Endometrial microvascular endothelial cells (primary cell): ENCODE data around the gene KCNJ14. TPM values are rescaled to one million over a fixed set of nuclear protein-coding genes. Genes with fewer than 3 reads are reported as not detected.

Experiments used
- in situ Hi-C: cut with HindIII; loops from 2 replicates; pipeline ENCODE4 v1.10.0; 2017; ENCODE audit warnings: low sequenced_read_pairs, low pct_unique_long_range_greater_than_20kb; ENCODE audit errors: inconsistent ontology term
- total RNA-seq: library from RNA; depleted of rRNA; stranded (reverse); fragments of >200 nt; gene quantifications from one replicate; pipeline ENCODE4 v1.2.3, GENCODE V29; 2015; ENCODE audit errors: inconsistent ontology term

KCNJ14 gene
- total RNA-seq, 1 donor from 2014 or later = 0.84 TPM

DNA sequence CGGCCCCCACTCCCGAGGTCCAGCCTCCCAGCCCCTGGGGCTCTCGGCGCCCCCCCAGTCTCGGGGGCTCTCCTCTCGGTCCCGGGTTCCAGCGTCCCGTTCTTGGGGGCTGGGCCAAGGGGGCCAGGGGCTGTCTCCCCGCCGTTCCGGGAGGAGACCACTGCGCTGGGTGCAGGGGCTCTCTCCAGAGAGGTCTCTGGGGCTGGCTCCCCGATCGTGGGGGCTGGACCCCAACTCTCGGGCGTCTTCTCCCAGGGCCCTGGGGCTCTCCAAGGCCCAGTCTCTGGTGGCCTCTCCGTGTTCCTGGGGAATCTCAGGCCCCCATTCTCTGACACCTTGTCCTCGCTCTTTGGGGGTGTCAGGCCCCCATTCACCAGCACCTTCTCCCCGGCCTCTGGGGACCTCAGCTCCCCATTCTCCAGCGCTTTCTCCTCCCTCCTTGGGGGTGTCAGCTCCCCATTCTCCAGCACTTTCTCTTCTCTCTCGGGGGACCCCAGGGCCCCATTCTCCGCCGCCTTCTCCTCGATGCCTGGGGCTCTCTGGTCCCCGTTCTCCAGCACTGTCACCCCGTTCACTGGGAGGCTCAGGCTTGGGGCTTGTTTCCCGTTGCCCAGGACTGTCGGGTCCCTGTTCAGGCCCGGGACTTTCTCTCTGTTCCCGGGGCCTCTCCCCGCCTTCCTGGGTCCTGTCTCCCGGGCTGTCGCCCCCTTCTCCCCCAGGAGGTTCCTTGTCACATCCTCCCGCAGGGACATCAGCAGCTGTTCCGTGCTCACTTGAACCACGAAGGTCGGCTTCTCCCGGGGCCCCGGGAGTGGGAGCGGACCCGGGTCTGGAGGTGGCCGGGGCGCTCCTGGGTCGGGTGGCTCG, 42.6 kb downstream of the KCNJ14 start:
- in situ Hi-C loops = no loop called here

DNA sequence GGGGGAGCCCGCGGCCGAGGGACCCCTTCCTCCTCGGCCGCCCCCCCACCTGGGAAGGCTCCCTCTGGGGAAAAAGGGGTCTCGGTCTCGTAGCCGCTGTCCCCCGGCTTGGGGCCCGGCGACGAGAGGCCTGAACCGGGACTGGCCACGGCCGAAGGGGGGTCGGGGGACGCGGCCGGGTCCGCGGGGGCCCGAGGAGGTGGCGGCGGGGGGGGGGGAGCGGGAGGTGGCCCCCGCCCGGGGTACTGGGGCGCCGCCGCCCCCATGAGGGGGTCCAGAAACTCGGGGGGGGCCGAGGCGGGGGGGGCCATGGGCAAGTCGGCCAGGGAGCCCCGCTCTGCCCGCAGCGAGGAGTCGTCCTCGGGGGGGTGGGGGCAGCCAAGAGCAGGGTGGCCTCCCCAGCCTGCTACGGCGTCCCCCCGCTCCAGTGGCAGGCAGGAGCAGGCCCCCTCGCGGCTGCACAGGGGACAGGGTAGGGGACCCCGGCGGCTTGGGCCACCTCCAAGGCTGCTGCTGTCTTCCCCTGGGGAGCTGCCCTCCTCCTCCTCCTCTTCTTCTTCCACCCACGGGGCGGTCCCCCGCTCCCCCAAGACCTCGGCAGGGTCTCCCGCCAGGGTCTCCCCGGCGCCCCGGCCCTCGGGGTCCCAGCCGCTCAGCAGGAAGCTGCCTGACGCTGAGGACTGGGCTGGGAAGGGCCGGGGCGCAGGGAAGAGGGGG, 43.4 kb downstream of the KCNJ14 start:
- in situ Hi-C loops = no loop called here

DNA sequence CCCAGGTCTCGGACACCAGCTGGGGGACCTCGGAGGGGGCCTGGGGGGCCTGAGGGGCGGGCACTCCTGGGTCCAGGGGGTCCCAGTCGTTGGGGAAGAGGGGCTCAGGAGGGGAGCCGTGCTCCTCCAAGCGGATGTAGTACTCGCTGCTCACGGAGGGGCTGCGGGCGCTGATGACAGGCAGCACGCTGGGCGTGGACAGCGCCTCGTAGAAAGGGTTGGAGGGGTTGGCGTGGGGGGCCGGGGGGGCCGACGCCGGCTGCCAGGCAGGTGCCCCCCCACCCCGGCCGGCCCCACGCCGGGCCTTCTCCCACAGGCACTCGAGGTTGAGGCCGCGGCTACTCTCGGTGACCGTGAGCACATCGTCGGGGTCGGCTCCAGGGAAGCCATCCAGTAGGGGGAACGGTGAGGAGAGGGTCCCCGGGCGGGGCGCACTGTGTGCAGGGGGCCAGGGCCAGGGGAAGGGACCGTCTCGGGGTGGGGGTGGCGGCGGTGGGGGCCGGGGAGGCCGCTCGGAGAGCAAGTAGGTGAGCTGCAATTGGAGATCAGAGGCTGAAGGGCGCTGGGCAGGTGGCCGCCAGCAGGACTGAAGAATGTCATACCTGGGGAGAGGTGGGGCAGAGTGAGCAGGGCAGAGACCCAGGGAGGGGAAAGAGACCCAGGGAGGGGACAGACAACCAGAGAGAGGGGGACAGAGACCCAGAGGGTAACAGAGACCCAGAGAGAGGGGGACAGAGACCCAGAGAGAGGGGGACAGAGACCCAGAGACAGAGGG, 44.1 kb downstream of the KCNJ14 start:
- in situ Hi-C loops = no loop called here

- in situ Hi-C loops = no loop called here
These were observed 45.6 kb downstream of the KCNJ14 start for GRCh38 chr19:48500830-48501493.

DNA sequence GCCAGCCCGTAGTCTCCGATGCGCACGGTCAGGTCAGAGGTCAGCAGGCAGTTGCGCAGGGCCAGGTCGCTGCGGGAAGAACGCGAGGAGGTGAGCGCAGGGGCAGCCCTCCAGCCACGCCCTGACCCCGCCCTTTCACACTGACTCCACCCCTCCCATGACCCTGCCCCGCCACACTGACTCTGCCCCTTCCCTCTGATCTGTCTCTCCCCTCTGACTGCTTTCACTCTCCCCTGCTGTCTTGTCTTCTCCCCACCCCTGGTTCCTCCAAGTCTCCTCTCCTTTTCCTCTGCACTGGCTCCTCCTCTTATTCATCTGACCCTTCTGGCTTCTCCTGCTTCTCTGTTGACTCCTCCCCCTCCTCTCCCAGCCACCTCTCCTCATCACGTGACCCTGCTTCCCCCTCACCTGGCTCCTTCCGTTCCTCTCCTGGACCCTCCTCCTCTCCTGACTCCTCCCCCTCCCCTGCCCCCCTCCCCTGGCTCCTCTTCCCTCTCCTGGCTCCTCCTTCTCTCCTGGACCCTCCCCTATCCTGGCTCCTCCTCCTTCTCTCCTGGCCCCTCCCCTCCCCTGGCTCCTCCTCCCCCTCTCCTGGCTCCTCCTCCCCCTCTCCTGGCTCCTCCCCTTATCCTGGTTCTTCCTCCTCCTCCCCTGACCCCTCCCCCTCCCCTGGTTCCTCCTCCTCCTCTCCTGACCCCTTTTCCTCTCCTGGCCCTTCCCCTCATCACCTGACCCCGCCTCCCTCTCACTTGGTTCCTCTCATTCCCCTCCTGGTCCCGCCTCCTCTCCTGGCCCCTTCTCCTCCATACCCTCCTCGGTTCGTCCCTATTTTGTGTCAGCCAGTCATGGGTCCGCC, 46.3 kb downstream of the KCNJ14 start:
- in situ Hi-C loops = no loop called here

DNA sequence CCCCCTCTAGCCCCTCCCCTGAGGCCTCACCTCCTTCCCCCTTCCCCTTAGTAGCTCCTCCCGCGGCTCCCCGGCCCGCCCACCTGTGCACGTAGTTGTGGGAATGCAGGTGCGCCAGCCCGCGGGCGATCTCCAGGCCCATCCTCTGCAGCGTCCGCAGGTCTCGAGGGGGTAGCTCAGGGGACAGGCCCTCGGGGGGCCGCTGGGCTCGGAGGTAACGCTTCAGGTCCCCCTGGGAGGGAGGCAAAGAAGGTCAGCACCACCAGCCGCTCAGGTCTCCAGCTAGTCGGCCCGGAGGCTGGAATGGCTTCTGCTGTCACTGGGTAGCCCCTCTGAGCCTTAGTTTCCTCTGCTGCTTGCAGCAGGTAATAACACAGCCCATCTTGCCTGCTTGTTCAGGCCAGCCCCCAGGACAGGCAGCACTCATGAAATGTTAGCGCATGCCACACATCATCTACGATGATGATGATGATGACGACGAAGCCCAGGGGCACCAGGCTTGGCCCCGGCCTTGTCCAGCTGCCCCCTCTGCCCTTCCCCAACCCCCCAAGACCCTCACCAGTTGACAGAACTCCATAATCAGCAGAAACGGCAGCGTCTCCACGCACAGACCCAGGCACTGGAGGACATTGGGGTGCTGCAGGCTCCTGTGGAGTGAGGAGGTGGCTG, 47.1 kb downstream of the KCNJ14 start:
- in situ Hi-C loops = no loop called here

DNA sequence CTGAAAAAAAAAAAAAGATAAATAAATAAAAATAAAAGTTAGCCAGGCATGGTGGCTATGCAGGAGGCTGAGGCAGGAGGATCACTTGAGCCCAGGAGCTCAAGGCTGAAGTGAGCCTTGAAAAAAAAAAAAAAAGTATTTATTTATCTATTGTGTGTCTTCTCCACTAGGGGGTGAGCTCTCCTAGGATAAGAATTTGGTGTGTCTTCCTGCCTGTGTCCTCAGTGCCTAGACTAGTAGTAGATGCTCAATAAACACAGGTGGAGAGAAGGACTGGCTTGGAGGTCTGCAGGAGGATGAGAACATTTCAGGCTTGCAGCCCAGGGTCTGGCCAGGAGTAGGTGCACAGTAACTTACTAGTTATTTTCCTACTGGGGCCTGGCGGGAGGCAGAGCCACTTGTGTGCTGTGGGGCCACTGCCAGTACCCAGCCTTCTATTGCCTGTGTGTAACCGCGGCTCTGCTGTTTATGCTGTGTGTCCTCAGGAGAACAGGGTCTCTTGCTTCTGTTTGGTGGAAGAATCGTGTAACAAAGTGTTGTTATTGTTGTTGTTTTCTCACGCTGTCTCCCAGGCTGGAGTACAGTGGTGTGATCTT, 50.9 kb downstream of the KCNJ14 start:
- in situ Hi-C loops = no loop called here

DNA sequence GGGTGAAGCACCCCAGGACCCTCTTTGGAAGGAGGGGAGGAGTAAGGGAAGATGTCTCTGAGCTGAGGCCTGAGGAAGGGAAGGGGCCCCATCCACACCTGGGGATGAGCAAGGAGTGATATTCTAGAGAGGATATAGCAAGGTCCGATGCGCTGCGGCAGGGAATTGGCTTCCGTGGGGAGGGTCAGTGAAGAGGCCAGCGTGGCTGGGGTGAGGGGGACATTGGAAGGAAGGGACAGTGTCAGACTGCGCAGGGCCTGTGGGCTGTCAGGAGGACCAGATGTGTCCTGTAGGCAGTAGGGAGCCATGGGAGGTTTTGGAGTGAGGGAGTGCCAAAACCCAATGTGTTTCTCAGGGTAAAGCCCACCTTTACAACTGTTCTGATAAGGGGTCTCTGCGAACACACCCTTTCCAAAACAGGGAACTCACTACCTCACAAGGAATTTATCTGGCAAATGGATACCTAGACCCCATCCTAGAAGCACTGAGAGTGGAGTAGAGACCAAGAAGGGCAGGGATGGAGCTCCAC, 52.6 kb downstream of the KCNJ14 start:
- in situ Hi-C loops = no loop called here

DNA sequence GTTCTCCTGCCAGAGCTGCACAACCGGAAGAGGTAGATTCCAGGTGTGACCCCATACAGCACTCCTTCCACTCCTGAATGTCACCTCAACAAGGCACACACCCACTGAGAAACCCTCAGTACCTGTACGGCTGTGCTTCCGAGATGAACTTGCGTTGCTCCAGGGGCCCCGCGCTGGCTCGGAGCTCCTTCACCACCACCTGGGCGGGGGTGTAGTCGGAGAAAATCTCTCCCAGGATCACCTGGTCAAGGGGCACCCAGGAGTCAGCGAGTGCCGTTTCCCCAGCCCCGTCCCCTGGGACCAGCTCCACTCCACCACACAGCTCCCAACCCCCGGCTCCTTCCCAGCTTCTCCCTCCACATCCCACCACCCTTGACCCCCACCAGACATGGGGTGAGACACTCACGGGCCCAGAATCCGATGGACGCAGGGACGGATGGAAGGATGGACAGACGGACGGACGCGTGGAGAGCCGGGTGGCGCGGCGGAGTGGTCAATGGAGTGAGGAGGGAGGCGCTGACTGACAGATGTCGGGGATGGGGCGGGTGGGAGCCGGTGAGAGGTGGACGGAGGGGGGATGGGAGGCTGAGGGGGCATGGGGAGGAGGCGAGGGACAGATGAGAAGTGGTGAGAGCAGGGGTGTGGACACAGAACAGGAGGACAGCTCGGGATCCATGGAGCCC, 53.5 kb downstream of the KCNJ14 start:
- in situ Hi-C loops = no loop called here

GRCh38 chr19:48509467-48510194, 54.3 kb downstream of the KCNJ14 start:
- in situ Hi-C loops = no loop called here

- in situ Hi-C loops = no loop called here
These were observed 55.3 kb downstream of the KCNJ14 start for GRCh38 chr19:48510421-48511268.

DNA sequence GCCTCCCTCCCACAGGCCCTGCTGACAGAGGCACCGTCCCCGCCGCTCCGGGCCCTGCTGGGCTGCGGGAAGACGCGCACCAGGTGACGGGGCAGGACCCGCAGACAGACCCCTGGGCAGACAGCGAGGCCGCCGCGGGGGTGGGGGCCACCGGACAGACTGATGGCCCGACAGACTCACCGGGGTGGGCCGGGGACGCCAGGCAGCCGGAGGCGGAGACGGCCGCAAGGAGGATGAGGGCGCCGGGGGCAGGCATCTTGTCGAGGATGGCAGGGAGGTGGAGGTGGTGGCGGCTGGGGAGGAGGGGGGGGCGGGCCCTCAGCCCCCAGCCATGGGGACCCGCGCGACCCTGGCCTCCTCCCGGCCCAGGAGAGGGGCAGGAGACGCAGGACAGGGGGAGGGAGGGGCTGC, 56.0 kb downstream of the KCNJ14 start:
- in situ Hi-C loops = no loop called here

- in situ Hi-C loops = no loop called here
These were observed 56.6 kb downstream of the KCNJ14 start, which contains the start of gene LMTK3 for GRCh38 chr19:48511800-48512503. Gene LMTK3, minus strand, starts transcription at chr19:48511835. Its CDS starts 259 bp downstream, at chr19:48511576.

DNA sequence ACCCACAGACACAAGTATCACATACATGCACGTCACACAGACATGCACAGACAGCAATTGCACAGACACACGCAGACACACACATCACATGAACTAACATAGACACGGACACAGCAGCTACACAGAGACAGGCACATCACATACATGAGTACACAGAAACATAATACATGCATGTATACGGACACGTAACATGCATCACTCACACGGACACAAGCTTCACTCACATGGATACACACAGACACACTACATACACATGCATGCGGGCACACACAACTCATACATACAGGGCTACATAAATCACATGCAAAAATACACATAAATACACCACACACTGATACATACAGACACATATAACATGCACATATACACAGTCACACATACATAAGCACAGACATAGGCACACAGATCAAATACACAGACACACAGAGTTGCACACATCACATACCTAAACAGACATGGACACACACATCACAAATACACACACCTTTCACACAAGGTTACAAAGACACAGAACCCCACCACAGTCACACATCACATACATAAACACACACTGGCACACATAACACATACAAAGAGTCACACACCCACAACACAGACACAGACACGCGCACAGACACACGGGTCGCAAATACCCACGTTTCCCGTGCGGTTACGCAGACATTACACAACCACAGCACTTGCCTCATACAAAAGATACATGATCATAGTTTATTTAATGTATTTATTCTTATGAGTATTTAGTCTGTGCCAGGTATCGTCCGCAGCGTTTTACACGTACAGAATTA, 57.3 kb downstream of the KCNJ14 start:
- in situ Hi-C loops = no loop called here
